ENCODE results near the gene DNAJC16. TPM values are rescaled to one million over a fixed set of nuclear protein-coding genes. Genes with fewer than 3 reads are reported as not detected.
"Not testable (repeated sequence)": the region's sequence is repeated elsewhere in the genome, so short reads cannot be mapped to it uniquely, and the experiment has no call there.

DNAJC16 gene
- total RNA-seq, 1 experiment from 2014 or later, result 15.1 TPM

- Histone ChIP-seq H3K4me1 (no peaks in the 10 kb centered on the region), H3K36me3 (ENCODE audit: control insufficient read depth, insufficient read depth, low read length) (no peaks in the 10 kb centered on the region), H3K4me3 (ENCODE audit: low read depth, low read length) (no peak overlapping the region), H3K9me3 (no peaks in the 10 kb centered on the region), H3K27me3 (replicated peaks; ENCODE audit: control insufficient read depth, insufficient read depth, low read length) (no peaks in the 10 kb centered on the region)
- TF ChIP-seq CTCF (IDR thresholded peaks at IDR 0.05; ENCODE audit: insufficient read depth in 1 of 2, low read depth in 1 of 2, low read length in 1 of 2, severe bottlenecking in 1 of 2, unreplicated experiment in 1 of 2), result no peak
- CTCF ChIA-PET, result no interaction called here
- Mint-ChIP-seq H3K27ac (ENCODE audit: unreplicated experiment) (no peak overlapping the region), H3K4me1 (ENCODE audit: low read depth, unreplicated experiment) (no peaks in the 10 kb centered on the region), H3K4me3 (ENCODE audit: unreplicated experiment) (no peak overlapping the region), H3K27me3 (ENCODE audit: insufficient read depth, unreplicated experiment) (no peaks in the 10 kb centered on the region), H3K9me3 (ENCODE audit: unreplicated experiment) (no peaks in the 10 kb centered on the region), H3K36me3 (ENCODE audit: insufficient read depth, unreplicated experiment) (no peaks in the 10 kb centered on the region)
- POLR2A ChIA-PET, result interaction anchor here (0.6 kb wide), 1 partner anchor 334 kb away, joined by 3 read pairs; no protein-coding TSS in a partner anchor
- DNase-seq, result no peak
- intact Hi-C loops (cut with micrococcal nuclease; ENCODE audit: unreplicated experiment), result no loop called here
- BruUV-seq (replicated peaks), result no TSS peak
Observed at GRCh38 chr1:15513192-15513591, 13.5 kb upstream of the DNAJC16 start.

GRCh38 chr1:15513919-15514318 is 12.7 kb upstream of the DNAJC16 start:
- POLR2A ChIA-PET, result interaction anchor here (0.6 kb wide), 1 partner anchor 13 kb away, joined by 4 read pairs; the partner anchor contains the start of gene DNAJC16
- Mint-ChIP-seq H3K4me3 (ENCODE audit: unreplicated experiment) (no peak overlapping the region), H3K4me1 (ENCODE audit: low read depth, unreplicated experiment) (no peaks in the 10 kb centered on the region)

GRCh38 chr1:15514557-15514956 is 12.1 kb upstream of the DNAJC16 start:
- H3K27me3 ChIP-seq (replicated peaks; ENCODE audit: control insufficient read depth, insufficient read depth, low read length); H3K9me3 Mint-ChIP-seq (ENCODE audit: unreplicated experiment); H3K4me3 ChIP-seq (ENCODE audit: low read depth, low read length); H3K4me3 Mint-ChIP-seq (ENCODE audit: unreplicated experiment); H3K4me1 ChIP-seq; BruUV-seq (replicated peaks); CTCF ChIA-PET; H3K4me1 Mint-ChIP-seq (ENCODE audit: low read depth, unreplicated experiment); intact Hi-C loops (cut with micrococcal nuclease; ENCODE audit: unreplicated experiment); H3K27ac Mint-ChIP-seq (ENCODE audit: unreplicated experiment); H3K9me3 ChIP-seq; H3K36me3 Mint-ChIP-seq (ENCODE audit: insufficient read depth, unreplicated experiment); POLR2A ChIA-PET; H3K27me3 Mint-ChIP-seq (ENCODE audit: insufficient read depth, unreplicated experiment); H3K36me3 ChIP-seq (ENCODE audit: control insufficient read depth, insufficient read depth, low read length); DNase-seq: not testable (repeated sequence)

More at GRCh38 chr1:15513919-15514318, 12.7 kb upstream of the DNAJC16 start:
- no peak for DNase-seq
- Histone ChIP-seq H3K4me1 (no peaks in the 10 kb centered on the region), H3K27me3 (replicated peaks; ENCODE audit: control insufficient read depth, insufficient read depth, low read length) (no peaks in the 10 kb centered on the region), H3K36me3 (ENCODE audit: control insufficient read depth, insufficient read depth, low read length) (no peaks in the 10 kb centered on the region), H3K4me3 (ENCODE audit: low read depth, low read length) (no peak overlapping the region), H3K9me3 (no peaks in the 10 kb centered on the region)
- CTCF ChIA-PET, result no interaction called here
- Mint-ChIP-seq H3K27me3 (ENCODE audit: insufficient read depth, unreplicated experiment) (no peaks in the 10 kb centered on the region), H3K9me3 (ENCODE audit: unreplicated experiment) (no peaks in the 10 kb centered on the region), H3K36me3 (ENCODE audit: insufficient read depth, unreplicated experiment) (no peaks in the 10 kb centered on the region), H3K27ac (ENCODE audit: unreplicated experiment) (no peak overlapping the region)
- no TSS peak for BruUV-seq (replicated peaks)
- intact Hi-C loops (cut with micrococcal nuclease; ENCODE audit: unreplicated experiment), result no loop called here
- no peak for TF ChIP-seq CTCF (IDR thresholded peaks at IDR 0.05; ENCODE audit: insufficient read depth in 1 of 2, low read depth in 1 of 2, low read length in 1 of 2, severe bottlenecking in 1 of 2, unreplicated experiment in 1 of 2)

All from Caco-2 (cell line).